ENCODE measurements around the gene ILKAP. TPM values are rescaled to one million over a fixed set of nuclear protein-coding genes. Genes with fewer than 3 reads are reported as not detected.

Gene ILKAP
- polyA plus RNA-seq, 1 experiment = 31.1 TPM

- no peaks in the 10 kb centered on the region for H3K27me3 ChIP-seq (ENCODE audit: control insufficient read depth, insufficient read depth, low read length)
- H3K36me3 ChIP-seq (ENCODE audit: control insufficient read depth, insufficient read depth, low read length) = no peaks in the 10 kb centered on the region
- 0 out of 2 replicates have a peak, but pooled peaks have one; percentile 9 for TF ChIP-seq CTCF (IDR thresholded peaks at IDR 0.05; ENCODE audit: insufficient read depth, low read depth, low read length)
- ChIA-PET CTCF (interaction anchor here (1.0 to 1.9 kb wide), 2 partner anchors 11 to 110 kb away, joined by 3 to 4 read pairs; no protein-coding TSS in a partner anchor), POLR2A (no interaction called here)
- no peak overlapping the region for H3K4me3 ChIP-seq (ENCODE audit: low read depth, low read length)
- no peak for DNase-seq (ENCODE audit: low read depth)
These were observed 50.5 kb downstream of the ILKAP start for GRCh38 chr2:238152771-238153688.

- ChIA-PET POLR2A (no interaction called here), CTCF (no interaction called here)
- no peak for DNase-seq (ENCODE audit: low read depth)
- H3K4me3 ChIP-seq (ENCODE audit: low read depth, low read length) = no peak overlapping the region
- H3K27me3 ChIP-seq (ENCODE audit: control insufficient read depth, insufficient read depth, low read length) = no peaks in the 10 kb centered on the region
- no peaks in the 10 kb centered on the region for H3K36me3 ChIP-seq (ENCODE audit: control insufficient read depth, insufficient read depth, low read length)
- TF ChIP-seq CTCF (IDR thresholded peaks at IDR 0.05; ENCODE audit: insufficient read depth, low read depth, low read length) = no peak
These were observed 51.8 kb downstream of the ILKAP start for GRCh38 chr2:238151628-238152235.

- H3K4me3 ChIP-seq (ENCODE audit: low read depth, low read length) = no peak overlapping the region
- ChIA-PET POLR2A (no interaction called here), CTCF (no interaction called here)
- DNase-seq (ENCODE audit: low read depth) = no peak
- no peaks in the 10 kb centered on the region for H3K27me3 ChIP-seq (ENCODE audit: control insufficient read depth, insufficient read depth, low read length)
- no peaks in the 10 kb centered on the region for H3K36me3 ChIP-seq (ENCODE audit: control insufficient read depth, insufficient read depth, low read length)
- TF ChIP-seq CTCF (IDR thresholded peaks at IDR 0.05; ENCODE audit: insufficient read depth, low read depth, low read length) = no peak
These were observed 52.3 kb downstream of the ILKAP start for GRCh38 chr2:238151205-238151604.

GRCh38 chr2:238150686-238151085 is 52.8 kb downstream of the ILKAP start:
- no peak overlapping the region for H3K4me3 ChIP-seq (ENCODE audit: low read depth, low read length)
- H3K27me3 ChIP-seq (ENCODE audit: control insufficient read depth, insufficient read depth, low read length) = no peaks in the 10 kb centered on the region
- no peak for TF ChIP-seq CTCF (IDR thresholded peaks at IDR 0.05; ENCODE audit: insufficient read depth, low read depth, low read length)
- DNase-seq (ENCODE audit: low read depth) = no peak
- POLR2A ChIA-PET = no interaction called here
- CTCF ChIA-PET = no interaction called here
- H3K36me3 ChIP-seq (ENCODE audit: control insufficient read depth, insufficient read depth, low read length) = no peaks in the 10 kb centered on the region

- Histone ChIP-seq H3K27me3 (ENCODE audit: control insufficient read depth, insufficient read depth, low read length) (no peaks in the 10 kb centered on the region), H3K4me3 (ENCODE audit: low read depth, low read length) (no peak overlapping the region), H3K36me3 (ENCODE audit: control insufficient read depth, insufficient read depth, low read length) (no peaks in the 10 kb centered on the region)
- POLR2A ChIA-PET = no interaction called here
- no peak for TF ChIP-seq CTCF (IDR thresholded peaks at IDR 0.05; ENCODE audit: insufficient read depth, low read depth, low read length)
- no peak for DNase-seq (ENCODE audit: low read depth)
- CTCF ChIA-PET = no interaction called here
These were observed 53.5 kb downstream of the ILKAP start for GRCh38 chr2:238149841-238150572.
